Measurements from ENCODE around the gene NDST3.
A peak's percentile ranks its signal among the peaks of the same experiment; 100 is the strongest.
"Not testable (repeated sequence)": the region's sequence is repeated elsewhere in the genome, so short reads cannot be mapped to it uniquely, and the experiment has no call there.

NDST3 gene

DNA sequence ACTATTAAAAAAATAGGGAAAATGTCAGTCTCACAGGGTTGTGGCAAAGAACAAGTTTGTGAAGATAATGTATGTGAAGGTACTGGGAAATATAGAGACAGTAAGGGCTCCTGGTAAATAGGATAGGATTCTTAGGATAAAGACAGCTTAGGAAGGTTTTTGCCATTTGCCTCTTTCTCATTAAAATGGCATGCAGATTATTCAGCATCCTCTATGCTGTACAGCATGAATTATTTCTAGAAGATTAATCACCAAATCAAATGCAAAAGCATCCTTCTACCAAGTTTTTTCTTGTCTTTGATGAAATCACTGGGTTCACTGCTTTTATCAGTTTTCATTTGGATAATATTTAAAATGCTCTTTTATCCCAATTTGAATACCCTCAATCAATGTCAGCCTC lies 142.8 kb downstream of the NDST3 start:
- no peak for DNase-seq (ENCODE audit: low spot score)

DNA sequence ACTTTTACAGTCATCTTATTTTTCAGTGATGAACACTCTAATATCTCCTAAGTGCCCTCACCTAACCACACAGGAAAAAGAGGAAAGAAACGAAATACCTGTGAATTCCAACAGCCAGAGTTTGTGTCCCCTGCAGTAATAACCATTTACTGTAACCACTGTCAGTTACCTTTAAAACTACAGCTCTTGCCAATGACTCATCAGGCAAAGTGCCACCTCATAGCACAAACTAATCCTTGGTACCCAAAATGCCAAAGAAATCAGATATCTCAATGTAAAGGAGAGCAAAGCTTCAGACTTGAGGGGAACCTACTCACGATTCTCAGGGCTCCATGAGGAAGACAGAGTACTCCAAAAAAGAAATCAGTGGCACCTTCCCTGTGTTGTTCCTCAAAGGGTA lies 146.5 kb downstream of the NDST3 start:
- DNase-seq (ENCODE audit: low spot score): no peak

GRCh38 chr4:118190903-118191302 lies 156.6 kb downstream of the NDST3 start:
- no peak for DNase-seq (ENCODE audit: low spot score)

DNA sequence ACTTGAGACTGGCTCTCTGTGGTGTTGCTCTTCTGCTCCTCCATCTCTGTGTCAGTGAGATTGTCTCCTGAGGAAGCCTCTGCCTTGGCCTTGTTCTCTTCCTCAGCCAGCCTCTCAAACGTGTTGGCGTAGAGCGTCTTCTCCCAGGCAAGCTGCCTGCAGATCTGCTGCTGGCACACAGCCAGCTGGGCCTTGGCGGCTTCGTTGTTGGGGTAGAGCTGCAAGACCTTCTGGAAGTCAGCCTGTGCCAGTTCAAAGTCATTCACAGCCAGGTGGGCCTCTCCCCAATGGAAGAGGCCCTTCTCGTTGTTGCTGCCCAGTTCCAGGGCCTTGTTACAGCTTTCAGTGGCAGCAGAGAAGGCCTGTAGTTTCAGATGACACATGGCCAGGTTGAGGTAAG lies 159.1 kb downstream of the NDST3 start:
- DNase-seq (ENCODE audit: low spot score): no peak

DNA sequence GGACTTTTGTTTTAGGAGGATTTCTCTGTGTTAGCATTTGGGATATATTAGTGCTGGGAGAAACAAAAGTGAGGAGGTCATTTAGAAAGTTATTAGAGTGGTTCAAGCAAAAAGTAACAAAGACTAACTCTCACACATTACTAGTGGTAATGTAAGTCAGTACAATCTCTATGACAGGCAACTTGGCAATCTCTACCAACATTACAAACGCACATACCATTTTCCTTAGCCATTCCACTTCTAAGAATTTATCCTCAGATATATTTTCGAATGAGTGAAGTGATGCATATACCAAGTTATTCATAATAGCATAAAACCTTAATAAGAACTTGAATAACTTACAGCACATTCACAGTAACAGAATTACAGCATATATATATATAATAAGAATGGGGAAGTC lies 172.3 kb downstream of the NDST3 start:
- no peak for DNase-seq (ENCODE audit: low spot score)

DNA sequence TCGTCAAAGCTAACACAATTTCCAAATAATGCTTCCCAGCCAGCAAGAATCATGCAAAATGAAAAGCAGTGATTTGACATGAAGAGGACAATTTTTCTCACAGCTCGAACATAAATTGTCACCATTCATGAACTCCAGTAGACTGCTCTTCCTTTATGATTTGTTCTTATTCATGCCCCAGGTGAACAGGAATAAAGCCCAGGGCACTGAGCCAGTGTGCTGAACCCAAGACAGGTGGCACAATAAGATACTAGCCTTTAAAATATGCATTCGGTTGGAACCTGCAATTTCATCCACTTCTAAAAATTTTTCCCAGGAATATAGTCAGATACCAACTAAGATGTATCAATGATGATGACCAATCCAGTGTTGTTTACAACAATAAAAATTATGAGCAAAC lies 178.8 kb downstream of the NDST3 start:
- no peak for DNase-seq (ENCODE audit: low spot score)

- no peak for DNase-seq (ENCODE audit: low spot score)
Observed at GRCh38 chr4:118215826-118216225, 181.5 kb downstream of the NDST3 start.

DNA sequence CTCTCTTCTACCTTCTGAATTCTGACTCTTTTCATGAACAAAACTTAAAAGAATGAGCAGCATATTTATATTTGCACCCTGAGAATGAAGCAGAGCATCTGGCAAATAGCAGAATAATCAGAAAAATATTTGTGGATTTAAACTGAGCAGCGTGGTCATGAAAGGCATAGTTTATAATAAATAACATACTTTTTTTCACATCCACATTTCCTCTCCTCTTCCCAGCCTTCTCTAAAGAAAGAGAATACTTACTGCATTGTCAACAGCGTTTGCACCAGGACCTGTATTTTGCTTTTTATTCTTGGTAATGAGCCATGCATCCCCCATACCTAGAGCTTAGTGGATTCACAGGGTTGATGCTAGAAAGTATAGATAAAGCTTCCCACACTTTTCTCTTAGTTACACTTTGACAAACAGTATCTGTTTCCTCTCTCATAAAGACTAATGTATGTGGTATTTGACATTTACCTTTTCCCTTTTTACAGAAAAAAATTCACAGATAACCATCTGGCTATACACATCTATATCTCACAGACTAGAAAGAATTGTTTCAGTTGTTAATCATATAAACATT lies 187.0 kb downstream of the NDST3 start:
- no peak for DNase-seq (ENCODE audit: low spot score)

GRCh38 chr4:118224243-118224829 lies 190.1 kb downstream of the NDST3 start:
- peak; percentile 44 for DNase-seq (ENCODE audit: low spot score)

DNA sequence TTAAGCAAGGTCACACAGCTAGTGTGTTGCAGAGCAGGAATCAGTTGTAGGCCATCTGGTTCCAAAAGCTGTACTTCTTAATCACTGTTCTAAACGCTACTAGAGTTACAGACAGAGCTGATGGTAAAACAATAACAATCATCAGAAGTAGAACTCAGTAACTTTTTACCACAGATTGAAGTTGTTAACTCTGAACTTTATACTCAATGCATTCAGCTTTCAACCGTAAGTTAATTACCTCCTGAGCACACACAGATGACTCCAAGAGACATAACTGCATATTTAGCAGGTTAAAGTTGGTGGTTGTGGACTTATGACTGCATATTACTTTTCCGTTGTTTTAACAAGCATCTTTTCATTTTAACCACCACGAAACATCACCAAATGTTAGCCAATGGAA lies 191.2 kb downstream of the NDST3 start:
- no peak for DNase-seq (ENCODE audit: low spot score)

DNA sequence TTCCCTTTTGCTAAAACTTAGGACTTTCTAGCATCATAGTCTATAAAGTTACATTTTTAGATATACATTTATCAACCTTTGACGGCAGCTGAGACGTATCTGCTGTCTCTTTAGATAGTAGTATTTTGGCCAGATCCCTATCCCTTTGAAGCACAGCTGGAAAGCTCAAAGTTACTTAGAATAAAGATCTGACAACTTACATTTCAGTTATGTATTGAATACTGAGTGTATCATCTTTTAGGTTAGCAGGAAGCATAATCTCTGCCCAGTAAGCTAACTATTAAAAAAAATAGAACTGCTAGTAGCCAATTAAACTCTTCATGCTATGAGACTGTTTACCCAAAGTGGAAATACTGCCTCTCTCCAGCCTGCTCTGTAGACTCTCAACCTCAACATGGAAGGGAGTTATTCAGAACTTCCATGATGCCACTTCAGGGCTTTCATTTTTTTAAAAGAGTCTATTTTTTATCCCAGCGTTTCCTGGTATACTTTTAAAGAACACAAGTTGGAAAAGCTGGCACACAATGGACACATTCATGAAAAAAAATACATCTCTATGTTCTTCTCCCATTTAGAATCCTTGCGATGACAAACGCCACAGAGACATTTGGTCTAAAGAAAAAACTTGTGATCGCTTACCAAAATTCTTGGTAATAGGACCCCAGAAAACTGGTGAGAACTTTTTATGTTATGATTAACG lies 192.2 kb downstream of the NDST3 start:
- no peak for DNase-seq (ENCODE audit: low spot score)

DNA sequence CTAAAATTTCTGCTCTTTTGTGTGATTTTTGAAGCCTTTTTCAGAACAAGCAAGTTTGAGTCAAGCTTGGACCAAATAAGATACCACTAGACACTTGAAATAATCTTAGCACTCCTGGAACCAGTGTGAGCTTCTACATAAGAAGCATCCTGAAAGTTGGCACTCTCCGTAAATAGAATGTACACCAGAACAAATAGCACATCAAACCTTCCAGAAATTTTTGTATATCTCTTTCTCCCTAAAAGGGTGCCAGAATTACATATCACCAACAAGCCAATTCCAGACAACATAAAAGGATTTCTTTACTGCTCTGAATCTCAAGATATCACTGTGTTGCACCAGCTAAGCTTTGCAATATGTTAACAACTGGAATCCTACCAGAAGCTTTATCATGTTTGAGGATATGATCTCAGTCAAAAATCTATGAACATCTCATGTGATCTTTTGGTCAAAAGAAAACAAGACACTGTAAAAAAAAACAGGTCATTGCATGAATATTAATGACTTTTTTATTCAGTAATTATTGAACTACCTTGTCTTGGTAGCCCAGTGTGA lies 201.4 kb downstream of the NDST3 start:
- no peak for DNase-seq (ENCODE audit: low spot score)

- no peak for DNase-seq (ENCODE audit: low spot score)
Observed at GRCh38 chr4:118237531-118237930, 203.2 kb downstream of the NDST3 start.

GRCh38 chr4:118249890-118250289 lies 215.6 kb downstream of the NDST3 start:
- no peak for DNase-seq (ENCODE audit: low spot score)

DNA sequence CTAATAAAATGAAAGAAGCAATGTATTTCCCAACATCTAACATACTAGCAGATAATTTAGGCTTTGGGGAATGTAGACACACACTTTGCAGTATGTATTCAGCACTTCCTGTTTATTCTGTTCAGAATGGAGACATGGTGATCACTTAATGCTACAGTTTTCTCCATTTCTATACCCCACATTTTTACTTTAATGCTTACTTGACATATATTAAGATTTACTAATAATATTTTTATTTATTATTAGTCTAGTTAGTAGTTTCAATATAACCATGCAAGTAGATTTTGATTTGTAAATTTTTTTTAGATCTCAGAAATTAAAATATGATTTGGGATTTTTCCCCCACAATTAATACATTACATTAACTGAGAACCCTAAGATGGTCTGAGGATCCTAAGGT lies 220.1 kb downstream of the NDST3 start:
- DNase-seq (ENCODE audit: low spot score): no peak

GRCh38 chr4:118259111-118259510 lies 224.8 kb downstream of the NDST3 start:
- DNase-seq (ENCODE audit: low spot score): no peak

DNA sequence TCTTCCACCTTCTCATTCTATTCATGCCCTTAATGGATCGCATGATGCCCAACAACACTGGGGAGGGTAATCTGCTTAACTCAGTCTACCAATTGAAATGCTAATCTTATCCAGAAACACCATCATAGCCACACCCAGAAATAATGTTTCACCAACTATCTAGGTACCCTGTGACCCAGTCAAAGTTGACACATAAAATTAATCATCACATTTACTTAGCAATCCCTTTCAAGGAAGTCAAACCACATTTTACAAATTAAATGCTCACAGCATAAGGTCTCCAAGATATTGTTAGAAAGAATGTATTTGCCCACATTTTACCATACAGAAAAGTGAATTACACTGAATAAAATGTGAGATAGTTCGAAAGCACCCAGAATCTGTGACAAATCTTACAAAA lies 226.0 kb downstream of the NDST3 start:
- DNase-seq (ENCODE audit: low spot score): no peak

DNA sequence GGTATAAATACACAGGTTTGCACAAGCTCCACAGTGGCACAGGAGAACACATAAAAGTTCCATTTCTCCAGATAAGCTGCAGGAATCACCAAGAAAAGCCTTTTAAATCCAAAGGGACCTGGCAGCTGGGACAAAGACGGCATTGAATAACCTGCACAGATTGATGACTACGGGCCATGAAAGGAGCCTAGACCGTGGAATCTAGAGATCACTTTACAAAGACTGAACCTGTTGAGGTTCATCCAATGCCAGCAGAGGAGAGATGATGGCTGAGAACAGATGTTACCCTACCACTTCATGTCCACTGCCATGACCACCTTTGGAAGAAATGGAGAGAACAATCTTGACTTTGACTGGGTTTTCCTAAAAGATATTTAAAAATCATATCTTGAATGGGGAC lies 229.8 kb downstream of the NDST3 start:
- DNase-seq (ENCODE audit: low spot score): no peak

GRCh38 chr4:118265312-118266144 lies 231.2 kb downstream of the NDST3 start:
- DNase-seq (ENCODE audit: low spot score): no peak

GRCh38 chr4:118266145-118266496 lies 231.8 kb downstream of the NDST3 start:
- DNase-seq (ENCODE audit: low spot score): not testable (repeated sequence)

DNA sequence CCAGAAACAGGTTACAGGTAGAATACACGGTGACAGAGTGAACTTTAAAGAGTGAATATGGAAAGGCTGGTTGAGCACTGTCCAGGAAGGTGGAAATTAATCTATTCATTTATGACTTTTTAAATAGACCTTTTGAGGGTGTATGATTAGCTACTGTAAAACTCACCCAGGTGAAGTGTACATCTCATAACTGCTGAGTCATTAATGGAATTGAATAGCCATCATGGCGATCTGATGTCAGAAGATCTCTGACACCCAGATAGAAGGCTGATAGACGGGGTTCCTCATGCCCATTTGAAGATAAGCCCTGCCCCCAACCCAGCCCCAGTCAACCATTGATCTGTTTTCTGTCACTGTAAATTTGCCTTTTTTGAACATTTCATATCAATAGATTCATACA lies 234.5 kb downstream of the NDST3 start:
- DNase-seq (ENCODE audit: low spot score): no peak

DNA sequence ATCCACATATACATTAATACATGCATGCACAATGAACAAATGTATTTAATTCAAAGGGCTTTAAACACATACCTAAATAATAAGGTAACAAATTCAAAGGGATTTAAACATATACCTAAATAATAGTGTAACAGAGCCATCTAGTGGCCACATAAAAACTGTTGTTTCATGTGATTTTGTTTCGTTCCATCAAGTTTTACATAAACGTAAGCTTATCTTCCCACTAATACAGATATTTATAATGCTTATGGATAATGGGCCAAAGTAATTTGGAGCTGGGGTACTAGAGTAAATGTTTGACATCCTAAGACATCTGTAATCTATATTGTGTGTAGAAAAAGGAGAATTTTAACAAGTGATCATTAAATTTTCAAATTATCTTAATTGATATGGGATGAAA lies 236.2 kb downstream of the NDST3 start:
- DNase-seq (ENCODE audit: low spot score): peak; percentile 42

GRCh38 chr4:118271788-118272187 lies 237.5 kb downstream of the NDST3 start:
- DNase-seq (ENCODE audit: low spot score): no peak

Data from activated CD4-positive, alpha-beta T cell treated with anti-CD3 and anti-CD28 coated beads, Interleukin-2, Interleukin-4, amounts not matched to agents 100 ng/mL and 50 ng/mL, durations not matched to agents 16 hours and 8 hours (primary cell).